HG03571 (cell line): Measurements from ENCODE around the gene B4GALT3.
"Not testable (repeated sequence)": the region's sequence is repeated elsewhere in the genome, so short reads cannot be mapped to it uniquely, and the experiment has no call there.

ENCODE experiments used
- ATAC-seq: cut with Tn5 transposase; IDR thresholded peaks from one replicate; pipeline ENCODE4 v1.9.1; 2021; ENCODE audit not compliant: unreplicated experiment

Gene B4GALT3

GRCh38 chr1:161177112-161177935, at the start of gene B4GALT3:
Gene B4GALT3, minus strand, starts transcription at chr1:161177507. Its CDS starts 1,447 bp downstream, at chr1:161176060.
- peak; percentile 57 for ATAC-seq

GRCh38 chr1:161226759-161227158, 49.5 kb upstream of the B4GALT3 start:
- no peak for ATAC-seq

- ATAC-seq: no peak
Observed at GRCh38 chr1:161226320-161226711, 49.0 kb upstream of the B4GALT3 start.

- peak; percentile 90 for ATAC-seq
Observed at GRCh38 chr1:161225534-161226319, 48.4 kb upstream of the B4GALT3 start, which contains the start of gene TOMM40L. Gene TOMM40L, plus strand, starts transcription at chr1:161226060. Its CDS starts 430 bp downstream, at chr1:161226490.

DNA sequence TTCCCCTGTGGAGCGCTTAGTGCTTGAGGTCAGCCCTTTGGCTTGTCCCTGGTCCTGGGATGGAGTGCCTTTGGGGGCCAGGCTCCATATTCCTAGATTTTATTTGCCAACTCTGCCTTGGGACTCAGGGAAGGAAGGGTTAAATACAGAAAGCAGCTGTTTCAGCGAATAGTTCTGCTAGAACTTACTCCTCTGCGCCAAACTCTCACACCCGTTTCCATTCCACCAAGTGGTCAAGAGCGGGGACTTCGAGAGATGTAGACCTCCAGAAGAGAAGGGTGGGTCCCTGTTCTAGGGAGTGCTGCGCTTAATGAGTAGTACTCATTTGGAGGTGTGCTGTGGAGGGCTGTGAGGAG, 47.8 kb upstream of the B4GALT3 start:
- no peak for ATAC-seq

DNA sequence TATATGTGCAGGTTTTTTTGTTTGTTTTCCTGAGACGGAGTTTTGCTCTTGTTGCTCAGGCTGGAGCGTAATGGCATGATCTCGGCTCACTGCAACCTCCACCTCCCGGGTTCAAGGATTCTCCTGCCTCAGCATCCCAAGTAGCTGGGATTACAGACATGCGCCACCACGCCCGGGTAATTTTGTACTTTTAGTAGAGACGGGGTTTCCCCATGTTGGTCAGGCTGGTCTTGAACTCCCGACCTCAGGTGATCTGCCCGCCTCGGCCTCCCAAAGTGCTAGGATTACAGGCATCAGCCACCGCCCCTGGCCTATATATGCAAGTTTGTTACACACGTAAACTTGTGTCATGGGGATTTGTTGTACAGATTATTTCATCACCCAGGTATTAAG, 47.4 kb upstream of the B4GALT3 start:
- not testable (repeated sequence) for ATAC-seq

DNA sequence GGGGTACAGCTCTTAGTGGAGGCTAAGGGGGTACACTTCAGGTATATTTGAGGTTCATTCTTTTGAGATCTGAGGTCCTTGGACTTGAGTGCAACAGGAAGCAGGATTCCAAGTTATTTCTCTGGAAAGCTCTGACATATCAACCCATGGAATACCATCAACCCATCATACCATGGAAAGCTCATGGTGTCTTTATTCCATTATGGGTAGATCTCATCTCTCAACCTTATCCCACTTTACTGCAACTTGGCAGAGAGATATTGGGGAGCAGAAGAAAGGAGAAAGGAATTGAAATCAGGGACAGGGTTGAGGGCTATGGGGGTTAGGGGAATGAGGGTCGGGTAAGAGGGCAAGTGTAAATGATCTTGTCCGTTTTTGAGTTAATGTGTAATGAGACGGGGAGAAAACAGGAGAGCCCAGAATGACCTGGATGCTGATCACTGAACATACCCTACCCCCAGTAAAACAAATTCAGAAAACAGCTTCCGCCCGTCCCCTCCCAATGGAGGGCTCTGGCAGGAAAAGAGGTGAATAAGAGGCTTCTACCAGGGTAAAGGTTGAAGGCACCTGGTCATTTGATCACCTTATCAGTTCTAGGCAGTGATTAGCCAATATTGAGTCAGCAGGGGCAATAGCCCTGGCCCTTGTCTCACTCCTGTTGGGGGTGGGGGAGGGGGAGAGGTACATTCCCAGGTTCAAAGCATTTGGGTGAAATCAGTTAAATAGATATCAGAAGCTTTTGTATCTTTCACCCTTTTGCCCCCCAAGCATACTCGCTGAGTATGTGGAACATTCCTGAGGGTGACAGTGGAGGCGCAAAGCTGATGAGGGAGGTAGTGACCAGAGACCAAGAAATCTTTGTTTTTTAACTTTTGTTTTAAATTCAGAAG, 46.7 kb upstream of the B4GALT3 start:
- no peak for ATAC-seq

DNA sequence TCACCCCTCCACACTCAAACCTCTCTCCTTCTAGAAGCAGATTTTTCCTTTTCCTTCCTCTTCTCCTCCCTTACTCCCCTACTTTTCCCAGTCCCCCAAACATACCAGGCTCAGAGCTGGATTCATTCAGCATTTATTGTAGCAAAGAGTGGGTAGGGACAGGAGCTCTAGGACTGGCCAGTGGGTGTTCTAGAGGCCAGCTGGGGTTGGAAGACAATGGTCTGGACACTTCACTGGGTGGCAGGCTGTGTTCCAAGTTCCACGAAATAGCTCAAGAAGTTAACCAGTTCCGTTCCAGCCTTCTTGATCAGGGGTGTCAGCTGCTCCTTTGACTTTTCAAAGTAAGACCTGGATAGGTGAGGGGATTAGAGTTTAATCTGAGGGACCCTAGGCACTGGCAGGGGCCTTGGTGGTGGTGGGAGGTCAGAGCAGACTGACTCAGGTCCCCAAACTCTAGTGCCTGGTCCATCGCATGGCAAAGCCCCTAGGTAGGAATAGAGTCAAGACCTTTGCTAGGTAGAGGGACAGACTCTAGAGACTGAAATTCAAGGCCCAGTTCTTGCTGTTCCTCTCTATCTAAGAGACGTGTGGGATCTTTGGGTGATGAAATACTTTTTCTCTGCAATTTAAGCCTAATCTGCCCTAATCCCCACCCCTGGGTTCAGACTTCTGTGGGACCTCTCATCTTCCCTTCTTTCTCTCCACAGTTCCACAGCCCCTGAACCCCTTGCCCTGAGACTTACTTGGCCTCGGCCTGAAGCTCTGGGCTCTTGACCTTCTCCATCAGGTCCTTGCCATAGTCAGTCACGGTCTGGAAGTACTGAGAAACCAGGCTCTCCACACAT, 45.1 kb upstream of the B4GALT3 start:
- ATAC-seq: no peak

- no peak for ATAC-seq
Observed at GRCh38 chr1:161220002-161220401, 42.7 kb upstream of the B4GALT3 start.

GRCh38 chr1:161219078-161219892, 42.0 kb upstream of the B4GALT3 start:
- no peak for ATAC-seq

DNA sequence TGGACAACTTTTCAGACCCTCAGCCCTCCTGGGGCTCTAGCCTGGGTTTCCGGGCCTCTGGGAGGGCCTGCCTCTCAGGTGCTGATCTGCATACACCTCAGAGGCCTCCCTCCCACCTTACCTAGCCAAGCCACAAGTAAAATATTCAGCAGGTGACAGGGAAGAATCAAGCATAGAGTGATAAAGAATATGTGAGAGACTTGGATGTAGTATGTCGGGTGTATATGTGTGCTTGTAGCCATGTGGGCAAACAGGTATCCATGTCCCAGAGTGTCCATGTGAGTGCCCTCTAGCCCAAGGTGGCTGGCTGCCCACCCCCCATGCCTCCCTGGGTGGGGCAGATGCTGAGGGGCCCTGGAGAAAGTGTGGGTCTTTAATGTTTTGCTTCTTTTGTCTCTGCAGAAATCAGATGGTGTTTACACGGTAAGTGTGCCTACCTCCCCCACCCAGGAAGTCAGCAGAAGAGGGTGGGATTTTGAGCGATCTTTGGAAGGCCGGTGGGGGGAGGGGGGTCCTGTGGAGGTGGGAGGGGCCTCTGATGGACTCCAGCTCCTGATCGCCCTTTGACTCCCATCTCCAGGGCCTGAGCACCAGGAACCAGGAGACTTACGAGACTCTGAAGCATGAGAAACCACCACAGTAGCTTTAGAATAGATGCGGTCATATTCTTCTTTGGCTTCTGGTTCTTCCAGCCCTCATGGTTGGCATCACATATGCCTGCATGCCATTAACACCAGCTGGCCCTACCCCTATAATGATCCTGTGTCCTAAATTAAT, 41.2 kb upstream of the B4GALT3 start:
- ATAC-seq: no peak

DNA sequence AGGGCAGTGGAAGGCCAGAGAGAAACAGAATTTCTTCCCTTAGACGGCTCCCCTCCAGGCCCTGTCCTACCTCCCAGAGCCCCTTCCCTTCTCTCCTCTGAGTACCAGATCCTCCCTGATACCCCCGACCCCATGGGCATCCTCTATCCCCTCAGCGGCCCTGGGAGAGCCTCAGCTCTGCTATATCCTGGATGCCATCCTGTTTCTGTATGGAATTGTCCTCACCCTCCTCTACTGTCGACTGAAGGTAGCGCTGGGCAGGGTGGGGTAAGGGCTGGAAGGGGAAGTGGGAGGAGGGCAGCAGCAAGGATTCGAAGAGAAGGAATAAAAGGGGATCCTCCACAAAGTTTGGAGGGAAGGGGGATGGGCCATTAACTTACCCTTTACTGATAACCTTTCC, 40.5 kb upstream of the B4GALT3 start:
- ATAC-seq: no peak

DNA sequence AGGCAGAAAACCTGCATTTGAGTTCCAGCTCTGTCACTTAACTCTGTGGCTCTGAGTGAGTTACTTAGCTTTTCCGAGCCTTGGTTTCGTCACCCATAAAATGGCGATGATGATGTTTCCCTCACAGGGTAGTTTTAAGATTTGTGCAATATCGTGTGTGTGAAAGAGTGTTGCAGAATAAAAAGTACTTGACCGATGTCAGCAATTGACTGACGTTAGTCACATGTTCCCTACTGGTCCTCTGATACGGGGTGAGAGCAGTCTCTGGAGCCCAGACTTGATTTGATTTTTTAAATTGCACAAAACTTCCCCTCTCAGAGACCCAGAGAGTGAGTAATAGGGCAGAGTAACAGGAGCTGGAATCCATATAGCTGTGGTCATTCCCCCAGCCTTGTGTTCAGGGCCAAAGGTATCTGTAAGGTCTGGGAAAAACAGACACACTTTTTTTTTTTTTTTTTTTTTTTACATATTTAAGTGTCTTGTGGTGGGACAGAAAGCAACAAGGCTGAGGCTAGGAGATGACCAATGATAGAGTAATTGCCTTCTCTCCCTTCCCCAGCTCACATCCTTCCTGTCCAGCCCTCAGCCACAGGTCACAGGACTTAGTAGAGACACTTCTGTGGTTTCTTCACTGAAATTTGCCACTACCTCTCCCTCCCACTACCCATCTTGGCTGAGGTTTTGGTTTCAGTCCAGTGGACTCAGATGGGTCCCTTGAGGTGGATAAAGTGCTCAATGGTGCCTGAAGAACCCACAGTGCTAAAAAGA, 39.8 kb upstream of the B4GALT3 start:
- ATAC-seq: peak; percentile 83

DNA sequence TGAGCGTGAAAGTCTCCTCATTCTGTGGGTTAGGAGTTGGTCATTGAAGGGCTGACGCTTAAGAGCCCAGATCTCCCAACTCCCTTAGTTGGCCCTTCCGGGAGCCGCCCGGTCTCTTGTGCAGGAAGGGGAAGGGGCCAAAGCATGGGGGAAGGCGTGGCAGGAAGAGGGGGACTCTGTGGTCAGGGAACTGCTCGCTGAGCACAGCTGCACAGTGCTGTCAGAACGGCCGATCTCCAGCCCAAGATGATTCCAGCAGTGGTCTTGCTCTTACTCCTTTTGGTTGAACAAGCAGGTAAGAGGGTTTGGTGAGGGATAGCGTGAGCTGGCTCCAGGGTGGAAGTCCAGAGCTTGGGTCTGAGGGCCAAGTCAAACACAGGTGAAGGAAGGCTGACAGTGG, 37.8 kb upstream of the B4GALT3 start, which contains the start of gene FCER1G:
TSS of gene FCER1G (plus strand) at position 220 of the 400 bp plus-strand sequence. CDS start at position 247, 27 bp downstream.
- ATAC-seq: no peak

DNA sequence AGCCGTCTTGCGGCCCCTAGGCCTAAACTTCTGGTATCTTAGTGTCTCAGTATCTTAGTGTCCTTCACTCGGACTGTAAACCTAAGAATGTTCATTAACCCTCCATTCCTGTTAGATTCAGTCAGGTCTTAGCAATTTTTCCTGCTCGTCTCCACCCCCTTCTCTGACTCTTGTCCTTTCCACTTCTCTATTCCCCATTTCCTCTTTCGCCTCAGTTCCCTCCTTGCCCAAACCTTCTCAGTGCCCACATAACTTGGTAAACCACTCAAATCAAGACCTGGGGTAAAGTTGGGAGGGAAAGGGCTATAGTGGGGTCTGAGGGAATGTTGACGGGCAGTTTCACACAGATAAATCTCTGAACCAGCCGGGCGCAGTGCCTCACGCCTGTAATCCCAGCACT, 37.1 kb upstream of the B4GALT3 start:
- ATAC-seq: no peak

DNA sequence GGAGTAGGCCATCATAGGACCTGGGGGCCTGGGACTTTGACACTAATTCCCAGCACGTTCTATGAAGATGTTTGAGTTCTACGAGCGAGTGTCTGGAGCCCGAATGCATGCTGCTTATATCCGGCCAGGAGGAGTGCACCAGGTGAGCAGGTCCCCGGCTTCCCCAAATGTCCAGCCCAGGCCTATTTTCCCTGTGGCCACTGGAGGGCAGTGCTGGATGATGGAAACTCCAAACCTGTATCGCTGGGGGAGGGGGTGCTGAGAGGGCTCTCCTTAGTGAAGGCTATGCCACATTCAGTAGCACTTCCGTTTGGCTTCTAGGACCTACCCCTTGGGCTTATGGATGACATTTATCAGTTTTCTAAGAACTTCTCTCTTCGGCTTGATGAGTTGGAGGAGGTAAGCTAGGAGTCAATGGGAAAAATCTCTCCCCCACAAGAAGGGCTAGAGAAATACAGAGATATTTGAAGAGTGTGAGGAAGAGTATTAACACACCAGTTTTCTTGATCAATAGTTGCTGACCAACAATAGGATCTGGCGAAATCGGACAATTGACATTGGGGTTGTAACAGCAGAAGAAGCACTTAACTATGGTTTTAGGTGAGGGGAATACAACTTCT, 32.6 kb upstream of the B4GALT3 start:
- peak; percentile 54 for ATAC-seq

DNA sequence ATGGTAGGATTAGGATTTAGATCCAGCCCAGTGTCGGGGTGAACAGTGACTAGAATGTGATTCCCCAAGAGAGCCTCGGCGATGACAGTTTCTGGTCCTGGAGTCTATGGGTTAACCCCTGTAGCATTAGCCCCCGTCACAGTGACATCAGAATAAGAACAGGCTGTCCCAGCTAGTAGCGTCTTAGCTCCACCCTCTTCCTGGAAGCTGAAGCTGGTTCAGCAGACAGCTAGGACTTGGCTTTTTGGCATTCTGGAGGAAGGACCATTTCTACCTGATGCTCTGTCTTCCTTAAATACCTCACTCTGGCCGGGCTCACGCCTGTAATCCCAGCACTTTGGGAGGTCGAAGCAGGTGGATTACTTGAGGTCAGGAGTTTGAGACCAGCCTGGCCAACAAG, 29.9 kb upstream of the B4GALT3 start:
- no peak for ATAC-seq
